H1 (cell line): Measurements from ENCODE around the gene EEF1AKMT1. TPM values are rescaled to one million over a fixed set of nuclear protein-coding genes. Genes with fewer than 3 reads are reported as not detected.

Experiments used
- BCL11A ChIP-seq, 2 experiments: IDR thresholded peaks; one replicate each; pipeline ENCODE4 v1.6.1; 2011; ENCODE audit warnings: low read depth in 2 of 2, low read length in 2 of 2, mild to moderate bottlenecking in 2 of 2
- CHD2 ChIP-seq: IDR thresholded peaks from 2 replicates; pipeline ENCODE4 v1.6.1; 2012; ENCODE audit warnings: low read length, improper control_type of control experiment
- CHD7 ChIP-seq: fragments of 300-600 bp; sonication (generic); IDR thresholded peaks from 2 replicates; pipeline ENCODE4 v1.7.1; 2012; ENCODE audit warnings: low read length, moderate library complexity, mild to moderate bottlenecking, inconsistent platforms; ENCODE audit not compliant: insufficient replicate concordance
- E2F6 ChIP-seq: IDR thresholded peaks from 2 replicates; pipeline ENCODE4 v1.6.1; 2012; ENCODE audit warnings: inconsistent platforms
- SIN3A ChIP-seq, 2 experiments: IDR thresholded peaks in 1 of 2; conservative IDR thresholded peaks in 1 of 2; 2 replicates each; pipeline ENCODE4 v1.6.1; 2011 to 2012; ENCODE audit warnings: low read length in 2 of 2, improper control_type of control experiment in 1 of 2, low read depth in 1 of 2, mild to moderate bottlenecking in 1 of 2
- TCF12 ChIP-seq: IDR thresholded peaks from 2 replicates; pipeline ENCODE4 v1.6.1; 2011; ENCODE audit warnings: low read depth, mild to moderate bottlenecking, low read length
- polyA plus RNA-seq, 7 experiments: library from polyadenylated mRNA; depleted of rRNA in 3 of 7; stranded (reverse) in 5 of 7; unstranded in 2 of 7; fragments of >200 nt in 5 of 7; fragments of 200-250 nt in 2 of 7; gene quantifications; 1 replicate in 5 of 7; 2 replicates in 1 of 7; 4 replicates in 1 of 7; pipeline versions ENCODE4 v1.2.1 to v1.2.3, GENCODE V29; 2011 to 2013; ENCODE audit warnings: missing spikeins in 2 of 7, mixed read lengths in 2 of 7
- total RNA-seq: library from RNA; stranded (reverse); fragmentation: NEBNext Ultra II Directional; extraction: Animal tissue kit (Norgen Biotek cat#: 25700); gene quantifications from 2 replicates; pipeline ENCODE4 v1.2.1, GENCODE V29; 2021

Gene EEF1AKMT1
- total and polyA plus RNA-seq, 2 of the 8 experiments (the other 6 are each of a cell fraction or from before 2014, with no cell fraction given): 3.1 to 4.1 TPM

- no peak for TF ChIP-seq CHD7
- no peak for TF ChIP-seq TCF12
- TF ChIP-seq BCL11A (IDR thresholded peaks at IDR 0.05; ENCODE audit: low read depth in 2 of 2, low read length in 2 of 2): no peak
- no peak for TF ChIP-seq SIN3A (conservative IDR thresholded peaks at IDR 0.05 in 1 of 2, IDR thresholded peaks at IDR 0.05 in 1 of 2; ENCODE audit: low read depth in 1 of 2, low read length in 2 of 2)
- no peak for TF ChIP-seq CHD2
- TF ChIP-seq E2F6: no peak
Measured at GRCh38 chr13:20812890-20813289, 39.1 kb upstream of the EEF1AKMT1 start (continued).
